ENCODE measurements around the gene HELQ.

- TF ChIP-seq, protein P1, sequence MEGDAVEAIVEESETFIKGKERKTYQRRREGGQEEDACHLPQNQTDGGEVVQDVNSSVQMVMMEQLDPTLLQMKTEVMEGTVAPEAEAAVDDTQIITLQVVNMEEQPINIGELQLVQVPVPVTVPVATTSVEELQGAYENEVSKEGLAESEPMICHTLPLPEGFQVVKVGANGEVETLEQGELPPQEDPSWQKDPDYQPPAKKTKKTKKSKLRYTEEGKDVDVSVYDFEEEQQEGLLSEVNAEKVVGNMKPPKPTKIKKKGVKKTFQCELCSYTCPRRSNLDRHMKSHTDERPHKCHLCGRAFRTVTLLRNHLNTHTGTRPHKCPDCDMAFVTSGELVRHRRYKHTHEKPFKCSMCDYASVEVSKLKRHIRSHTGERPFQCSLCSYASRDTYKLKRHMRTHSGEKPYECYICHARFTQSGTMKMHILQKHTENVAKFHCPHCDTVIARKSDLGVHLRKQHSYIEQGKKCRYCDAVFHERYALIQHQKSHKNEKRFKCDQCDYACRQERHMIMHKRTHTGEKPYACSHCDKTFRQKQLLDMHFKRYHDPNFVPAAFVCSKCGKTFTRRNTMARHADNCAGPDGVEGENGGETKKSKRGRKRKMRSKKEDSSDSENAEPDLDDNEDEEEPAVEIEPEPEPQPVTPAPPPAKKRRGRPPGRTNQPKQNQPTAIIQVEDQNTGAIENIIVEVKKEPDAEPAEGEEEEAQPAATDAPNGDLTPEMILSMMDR (IDR thresholded peaks at IDR 0.05; ENCODE audit: low read depth, low read length, poor library complexity, severe bottlenecking) = no peak
- TF ChIP-seq EZH2phosphoT487 (IDR thresholded peaks at IDR 0.05; ENCODE audit: borderline replicate concordance, low read length) = no peak
Measured at GRCh38 chr4:83360018-83360417, 95.6 kb downstream of the HELQ start.
